HG02938 (cell line): ENCODE measurements around the gene TMEFF2.

Source experiments
- ATAC-seq: cut with Tn5 transposase; IDR thresholded peaks from one replicate; pipeline ENCODE4 v1.9.1; 2021; ENCODE audit warnings: mild to moderate bottlenecking, moderate library complexity; ENCODE audit not compliant: unreplicated experiment

The TMEFF2 gene, protein sequence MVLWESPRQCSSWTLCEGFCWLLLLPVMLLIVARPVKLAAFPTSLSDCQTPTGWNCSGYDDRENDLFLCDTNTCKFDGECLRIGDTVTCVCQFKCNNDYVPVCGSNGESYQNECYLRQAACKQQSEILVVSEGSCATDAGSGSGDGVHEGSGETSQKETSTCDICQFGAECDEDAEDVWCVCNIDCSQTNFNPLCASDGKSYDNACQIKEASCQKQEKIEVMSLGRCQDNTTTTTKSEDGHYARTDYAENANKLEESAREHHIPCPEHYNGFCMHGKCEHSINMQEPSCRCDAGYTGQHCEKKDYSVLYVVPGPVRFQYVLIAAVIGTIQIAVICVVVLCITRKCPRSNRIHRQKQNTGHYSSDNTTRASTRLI

DNA sequence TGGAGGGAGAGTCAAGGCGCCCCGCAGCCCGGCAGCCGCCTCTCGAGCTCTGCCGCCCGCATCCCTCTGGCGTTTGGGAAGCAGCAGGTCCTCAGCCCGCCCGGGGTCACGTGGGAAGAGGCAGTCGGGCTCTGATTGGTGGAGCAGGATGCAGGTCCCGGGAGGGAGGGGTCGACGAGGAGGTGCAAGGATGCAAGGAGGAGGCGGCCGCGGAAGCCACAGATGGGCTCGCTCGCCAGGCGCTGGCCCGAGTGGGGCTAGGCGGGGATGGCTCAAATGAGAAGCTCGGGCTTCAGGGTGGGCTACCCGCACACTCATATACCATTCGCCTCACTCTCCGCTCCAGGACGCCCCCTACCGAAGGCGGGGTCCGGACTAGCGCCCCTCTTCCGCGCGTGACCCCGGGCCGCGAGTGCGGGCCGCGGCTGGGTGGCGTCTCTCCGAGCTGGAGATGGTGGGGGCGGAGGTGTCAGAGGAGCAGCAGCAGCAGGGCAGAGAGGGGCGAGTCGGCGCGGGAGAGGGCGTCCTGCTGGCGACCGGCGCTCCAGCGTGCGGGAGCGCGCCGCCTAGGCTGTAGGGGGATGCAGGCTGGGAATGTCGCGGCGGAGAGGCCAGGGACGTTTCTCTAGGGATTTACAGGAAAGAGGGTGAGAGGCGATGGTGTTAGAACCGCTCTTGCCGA, at the start of gene TMEFF2:
Gene TMEFF2, minus strand, starts transcription at position 68 of the 682 bp plus-strand sequence. CDS start 409 bp downstream, outside the sequence.
- ATAC-seq = no peak

DNA sequence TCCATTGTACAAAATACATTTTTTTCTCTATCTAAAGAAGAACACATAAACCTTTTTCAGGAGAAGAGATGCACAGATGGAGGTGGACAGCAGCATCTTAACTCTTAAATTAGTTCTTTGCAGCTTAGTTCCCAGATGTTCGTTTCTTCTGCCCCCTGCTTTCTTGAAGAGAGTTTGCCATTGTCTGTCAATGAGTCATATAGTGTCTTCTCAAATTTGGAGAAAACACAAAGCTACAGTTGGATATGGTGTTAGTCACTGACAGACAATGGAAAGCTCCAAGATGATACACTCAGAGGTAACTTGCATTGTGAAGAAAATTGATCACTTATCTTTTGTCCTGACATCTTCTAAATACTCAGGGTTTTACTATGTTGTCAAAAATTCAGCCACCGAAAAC, 48.8 kb upstream of the TMEFF2 start:
- no peak for ATAC-seq

DNA sequence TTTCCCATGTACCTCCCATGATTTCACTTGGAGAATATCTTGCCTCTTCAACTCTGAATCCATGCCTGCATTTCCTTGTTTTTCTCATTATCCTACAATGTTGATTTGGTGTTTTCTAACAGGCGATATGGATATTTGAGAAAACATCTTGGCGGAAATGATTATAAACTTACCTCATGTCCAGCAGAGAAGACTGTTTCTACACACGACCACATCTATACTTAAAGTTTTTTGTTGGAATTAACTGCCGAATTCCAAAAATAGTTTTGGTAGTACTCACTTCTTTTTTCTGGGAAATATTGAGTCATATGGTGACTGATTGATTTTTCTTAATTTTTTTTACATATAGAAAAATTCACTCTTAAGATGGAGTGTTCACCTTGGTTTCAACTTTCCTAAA, 41.4 kb upstream of the TMEFF2 start:
- ATAC-seq = no peak

DNA sequence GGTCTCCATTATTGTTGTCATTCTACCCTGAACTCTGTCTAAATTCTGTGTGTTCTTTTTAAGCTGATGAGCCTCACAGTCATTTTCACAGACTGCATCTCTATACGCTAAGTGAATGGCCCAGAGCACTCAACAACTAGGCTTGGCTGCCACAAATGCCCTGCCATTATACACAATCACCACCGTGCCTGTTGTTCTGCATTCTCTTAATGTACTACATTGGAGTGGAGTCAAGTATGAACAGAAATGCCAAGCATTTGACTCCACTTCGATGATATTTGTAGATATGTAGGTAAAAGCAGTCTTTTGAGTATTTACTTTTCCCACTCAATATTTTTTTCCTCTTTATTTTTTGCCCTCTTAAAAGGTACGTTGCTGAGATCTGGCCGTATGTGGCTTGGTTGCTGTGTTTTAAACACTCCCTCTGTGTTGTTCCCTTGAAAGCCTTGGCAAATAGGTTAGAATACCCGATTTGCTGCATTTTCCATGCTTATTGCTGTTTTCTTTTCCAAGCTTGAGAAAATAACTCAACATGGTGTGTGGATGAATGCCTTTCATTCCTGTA, 36.2 kb upstream of the TMEFF2 start:
- ATAC-seq = no peak

DNA sequence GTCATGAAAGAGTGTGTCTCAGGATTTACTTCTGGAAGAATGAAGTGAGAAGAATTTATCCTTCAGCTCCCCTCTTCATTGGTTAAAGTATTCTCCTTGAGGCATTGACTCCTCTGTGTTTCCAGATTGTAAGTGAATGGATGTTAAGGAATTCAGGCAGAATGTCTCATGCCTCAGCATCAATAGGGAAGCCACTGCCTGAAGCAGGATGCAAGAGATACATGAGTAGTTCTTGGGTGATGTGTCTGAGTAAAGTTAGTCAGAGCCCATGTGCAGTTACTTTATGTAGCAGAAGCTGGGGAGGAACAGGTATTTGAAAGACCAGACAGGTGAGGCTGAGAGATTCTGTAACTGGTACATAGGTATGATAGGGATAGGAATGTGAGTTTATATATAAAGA, 34.0 kb upstream of the TMEFF2 start:
- ATAC-seq = no peak

DNA sequence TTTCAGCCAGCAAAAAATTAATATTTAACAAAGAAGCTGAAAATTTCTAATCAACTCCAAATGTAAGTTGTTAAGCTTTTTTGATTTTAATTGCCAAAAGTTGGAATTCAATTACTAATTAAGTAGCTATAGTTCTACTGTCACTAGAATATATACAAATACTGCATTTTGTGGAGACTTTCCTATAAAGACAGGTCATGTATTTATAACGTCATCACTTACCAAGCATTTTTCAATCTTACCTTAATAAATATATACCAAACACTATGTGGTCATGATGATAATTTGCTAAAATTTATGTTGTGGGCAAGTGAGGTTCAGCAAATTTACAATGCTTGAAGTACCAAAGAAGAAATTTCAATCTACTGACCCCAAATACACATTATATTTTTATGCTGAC, 24.2 kb upstream of the TMEFF2 start:
- no peak for ATAC-seq

DNA sequence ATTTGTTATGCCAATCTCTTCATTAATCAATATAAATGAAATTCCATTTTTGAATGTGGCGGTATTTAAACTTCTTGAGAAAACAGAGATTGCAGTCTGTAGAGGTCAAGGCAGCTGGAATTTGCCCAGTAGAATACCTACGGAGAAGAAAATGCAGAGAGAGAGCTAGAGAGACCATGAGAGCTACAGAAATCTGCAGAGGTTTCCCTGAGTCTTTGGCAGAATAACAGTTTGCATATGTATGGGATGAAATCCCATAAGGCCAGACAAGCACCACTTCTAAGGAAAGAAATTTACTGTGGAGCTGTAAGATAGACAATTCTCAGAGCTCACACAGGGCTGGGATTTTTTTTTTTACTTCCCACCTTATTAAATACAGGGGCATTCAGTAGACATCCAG, 23.6 kb upstream of the TMEFF2 start:
- ATAC-seq = no peak

DNA sequence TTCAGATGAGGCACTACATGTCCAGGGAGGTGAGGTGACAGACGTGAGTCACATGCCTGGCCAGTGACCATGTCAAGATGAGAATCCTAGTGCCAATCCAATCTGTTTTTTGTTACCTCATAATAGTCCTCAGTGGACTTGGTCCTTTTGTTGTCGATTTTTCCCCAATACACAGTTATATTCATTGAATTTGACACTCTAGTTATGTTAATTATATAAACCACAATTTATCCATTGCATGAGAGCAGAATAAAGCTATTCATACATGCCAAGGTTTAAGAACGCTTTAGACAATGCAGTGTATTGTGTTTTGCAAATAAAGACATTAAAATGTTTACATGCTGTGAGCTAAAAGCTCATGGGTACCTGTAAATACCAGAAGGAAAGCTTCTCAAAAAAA, 21.6 kb upstream of the TMEFF2 start:
- no peak for ATAC-seq

DNA sequence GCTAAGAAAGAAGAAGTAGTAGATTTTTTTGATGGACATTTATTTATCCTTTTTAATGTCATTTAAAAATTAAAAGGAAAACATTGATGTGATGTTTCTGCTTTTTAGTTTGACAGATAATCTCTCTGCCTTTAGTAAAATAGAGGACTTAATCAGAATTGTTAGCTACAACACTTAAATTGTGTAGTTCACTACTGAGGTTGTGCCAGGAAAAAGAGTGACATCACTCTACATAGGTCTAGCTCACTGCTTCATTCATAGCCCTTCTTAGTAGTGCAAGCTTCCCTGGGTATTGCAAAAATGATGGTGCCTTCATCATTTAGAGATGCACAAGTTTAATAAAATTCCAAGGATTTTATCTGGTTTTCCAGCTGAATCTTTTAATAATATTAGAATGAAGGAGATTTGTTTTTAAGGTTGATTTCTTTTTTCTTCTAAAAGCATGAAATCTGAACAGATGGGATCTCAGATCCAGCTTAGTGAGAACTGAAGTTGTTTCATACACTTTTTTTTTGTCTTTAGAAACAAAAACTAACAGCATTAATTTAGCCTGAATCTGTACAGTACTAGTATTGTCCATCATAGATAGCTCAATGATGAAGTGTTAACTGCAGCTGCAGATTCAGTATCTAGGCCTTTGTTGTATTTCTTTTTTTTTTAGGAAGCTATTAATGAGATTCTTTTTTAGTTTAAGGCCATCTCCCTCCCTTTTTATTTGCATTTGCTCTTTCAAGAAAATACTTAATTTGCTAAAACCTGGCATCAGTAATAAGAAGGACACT, 20.6 kb upstream of the TMEFF2 start:
- ATAC-seq = no peak

DNA sequence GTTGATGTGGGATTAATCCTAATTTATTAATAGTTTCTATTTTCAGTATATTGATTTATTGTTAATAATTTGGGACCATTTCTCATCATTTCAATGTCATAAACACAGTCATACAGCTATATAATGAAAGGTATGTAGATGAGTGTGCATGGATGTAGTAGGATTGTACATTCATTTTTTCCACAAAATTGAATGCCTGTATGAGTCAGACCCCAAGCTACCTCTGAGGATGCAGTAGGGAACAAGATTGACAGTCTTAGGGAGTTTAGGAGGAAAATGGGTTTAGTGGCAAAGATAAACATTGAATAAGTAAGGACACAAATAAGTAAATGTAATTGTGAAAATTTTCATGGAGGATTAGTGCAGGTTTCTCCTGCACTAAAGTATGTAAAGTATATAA, 14.1 kb upstream of the TMEFF2 start:
- no peak for ATAC-seq

DNA sequence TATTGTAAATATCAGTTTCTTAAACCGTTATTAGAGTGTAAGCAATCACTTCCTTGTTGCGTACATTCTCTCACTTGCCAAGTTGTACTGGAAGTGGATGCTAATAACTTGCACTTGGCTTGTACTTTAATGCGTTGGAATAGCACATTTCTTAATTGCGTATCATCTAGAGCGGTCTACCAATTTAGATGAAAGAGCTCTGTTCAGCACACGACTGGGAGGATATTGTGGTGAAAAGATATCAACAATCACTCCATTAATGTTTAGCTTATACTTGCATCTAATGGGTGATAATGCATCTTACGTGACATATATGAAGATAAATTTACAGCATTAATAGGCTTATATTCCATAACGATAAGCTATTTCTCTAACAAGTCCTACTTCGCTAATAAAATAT, 11.7 kb upstream of the TMEFF2 start:
- ATAC-seq = no peak

DNA sequence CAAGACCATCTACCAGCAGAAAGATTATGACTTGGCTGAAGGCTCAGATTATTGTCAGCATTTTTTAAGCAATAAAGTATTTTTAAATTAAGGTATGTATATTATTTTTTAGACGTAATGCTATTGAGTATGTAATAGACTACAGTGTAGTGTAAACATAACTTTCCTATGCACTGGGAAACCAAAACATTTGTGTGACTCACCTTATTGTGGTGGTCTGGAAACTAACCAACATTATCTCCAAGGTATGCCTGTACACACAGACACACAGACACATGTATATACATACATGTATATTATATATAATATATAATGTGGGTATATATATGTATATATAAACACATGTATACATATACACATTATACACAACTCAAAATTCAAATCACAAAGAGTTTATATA, 9.1 kb upstream of the TMEFF2 start:
- ATAC-seq = no peak

DNA sequence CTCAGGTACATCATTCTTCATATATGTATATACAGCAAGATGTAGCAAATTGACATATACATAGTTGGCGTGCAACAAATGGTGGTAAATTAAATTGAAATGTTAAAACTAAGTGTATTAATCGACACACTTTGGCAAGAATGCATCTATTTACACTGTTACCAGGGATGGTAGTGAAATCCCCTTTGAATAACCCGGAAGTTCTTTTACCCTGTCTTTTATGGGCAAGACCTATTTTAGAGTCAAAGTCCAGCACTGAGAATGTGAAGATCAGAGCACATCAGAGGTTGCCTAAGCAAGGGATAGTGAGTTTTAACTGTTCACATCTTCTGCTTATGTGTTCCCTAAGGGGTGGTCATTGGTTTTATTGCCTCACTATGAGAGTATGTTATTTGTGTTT, 7.6 kb upstream of the TMEFF2 start:
- no peak for ATAC-seq

DNA sequence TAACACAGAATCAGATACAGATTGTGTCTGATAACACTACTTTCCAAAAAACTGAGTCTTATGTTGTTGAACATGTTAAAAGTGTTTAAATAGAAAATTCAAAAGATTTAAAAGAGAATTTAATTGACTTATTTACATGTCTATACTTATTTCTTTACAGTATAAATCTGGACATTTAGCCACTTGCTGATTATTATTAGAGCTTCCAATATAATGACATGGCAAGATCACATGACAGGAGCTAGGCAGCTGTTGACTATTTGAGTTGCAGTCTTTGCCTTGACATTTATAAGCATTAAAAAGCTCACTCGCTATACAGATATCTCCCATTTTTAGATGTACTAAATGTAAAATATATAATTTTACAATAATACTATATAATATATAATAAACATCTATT, 6.4 kb upstream of the TMEFF2 start:
- ATAC-seq = no peak

DNA sequence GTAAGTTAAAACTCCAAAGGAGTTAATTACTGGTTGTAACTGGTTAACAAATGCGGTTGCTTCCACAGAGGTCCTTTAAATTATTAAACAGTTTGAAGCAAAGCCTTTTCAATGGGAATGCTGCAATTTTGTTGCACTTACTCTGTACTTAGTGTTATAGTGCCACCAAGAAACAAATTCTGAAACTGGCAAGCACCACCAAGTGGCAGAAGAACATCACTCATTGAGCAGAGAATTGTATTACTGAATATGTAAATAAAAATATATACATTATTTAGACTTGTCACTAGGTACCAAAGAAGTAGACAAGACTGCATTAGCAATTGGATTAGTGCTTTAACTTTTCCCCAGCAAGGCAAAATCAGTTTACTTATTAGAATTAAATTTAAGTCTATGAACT, 2.6 kb upstream of the TMEFF2 start:
- no peak for ATAC-seq

DNA sequence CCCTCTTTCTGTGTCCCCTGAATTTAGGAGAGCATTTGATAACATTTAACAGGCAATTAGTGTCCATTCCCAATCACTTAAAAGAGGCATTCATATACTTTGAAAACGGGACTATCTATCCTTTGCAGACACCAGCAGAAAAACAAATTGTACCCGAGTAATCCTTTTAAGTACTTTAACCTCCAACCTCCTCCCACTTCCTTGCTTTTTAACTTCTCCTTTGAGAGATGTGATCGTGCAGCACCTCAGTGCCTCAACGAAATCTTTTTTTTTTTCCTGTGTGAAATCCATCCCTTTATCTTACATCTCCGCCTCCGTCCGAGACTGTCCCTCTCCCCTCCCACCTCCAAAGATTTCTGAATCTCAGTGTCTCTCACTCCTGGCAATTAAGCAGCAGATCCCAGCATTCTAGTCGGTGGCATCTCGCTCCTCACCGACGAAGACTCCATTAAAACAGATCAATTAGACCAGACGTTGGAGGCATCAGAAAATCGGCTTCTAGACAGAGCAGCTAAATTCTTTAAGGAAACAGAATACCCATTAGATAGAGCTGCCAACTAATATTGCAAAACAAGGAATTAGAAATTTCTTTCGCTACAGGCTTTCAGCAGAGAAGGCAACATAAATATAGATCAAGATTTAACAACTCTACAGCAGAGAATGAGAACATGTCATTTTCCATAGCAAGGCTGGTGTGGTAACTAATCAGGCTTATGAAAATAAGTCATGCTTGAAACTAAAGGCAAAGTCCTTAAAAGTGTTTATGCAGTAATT, 1.9 kb upstream of the TMEFF2 start:
- ATAC-seq = no peak

DNA sequence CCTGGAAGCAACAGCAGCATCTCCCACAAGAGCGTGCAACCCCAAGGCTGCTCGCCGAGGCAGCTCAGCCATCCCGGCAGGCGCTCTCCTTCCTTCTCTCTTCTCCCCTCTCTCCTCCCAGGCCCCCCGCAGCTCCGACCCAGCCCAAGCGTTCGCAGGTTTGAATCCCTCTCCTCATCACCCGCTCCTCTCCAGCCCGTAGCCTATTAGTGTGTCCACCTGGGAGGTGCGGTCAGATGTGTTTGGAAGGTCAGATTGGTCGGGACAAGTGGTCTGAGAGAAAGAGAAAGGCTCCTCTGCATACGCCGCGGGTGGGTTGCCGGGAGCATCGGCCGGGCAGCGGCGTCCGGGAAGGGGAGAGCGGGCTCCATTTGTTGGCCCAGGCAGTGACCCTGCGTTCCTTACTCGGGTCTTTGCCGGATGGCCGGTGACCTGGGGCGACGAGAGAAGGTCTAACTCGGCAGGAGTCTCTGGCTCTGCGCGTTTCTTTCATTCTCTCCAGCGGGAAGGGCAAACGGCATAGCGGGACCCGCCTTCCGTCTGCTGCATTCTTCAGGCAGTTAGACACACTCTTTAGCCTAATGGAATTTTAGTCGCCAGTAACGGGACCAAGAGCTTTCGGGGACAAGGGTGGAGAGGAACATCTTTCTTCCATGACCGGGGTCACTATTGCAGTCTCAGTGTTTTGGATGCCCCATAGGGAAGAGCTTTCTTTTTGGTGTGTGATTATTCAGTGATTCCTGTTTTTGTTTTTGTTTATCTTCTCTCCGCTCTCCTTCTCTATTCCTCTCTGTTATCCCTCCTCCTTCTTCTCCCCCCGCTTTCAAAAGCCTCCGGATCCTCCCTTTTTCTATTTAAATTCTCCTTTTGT, 1.1 kb upstream of the TMEFF2 start:
- no peak for ATAC-seq

DNA sequence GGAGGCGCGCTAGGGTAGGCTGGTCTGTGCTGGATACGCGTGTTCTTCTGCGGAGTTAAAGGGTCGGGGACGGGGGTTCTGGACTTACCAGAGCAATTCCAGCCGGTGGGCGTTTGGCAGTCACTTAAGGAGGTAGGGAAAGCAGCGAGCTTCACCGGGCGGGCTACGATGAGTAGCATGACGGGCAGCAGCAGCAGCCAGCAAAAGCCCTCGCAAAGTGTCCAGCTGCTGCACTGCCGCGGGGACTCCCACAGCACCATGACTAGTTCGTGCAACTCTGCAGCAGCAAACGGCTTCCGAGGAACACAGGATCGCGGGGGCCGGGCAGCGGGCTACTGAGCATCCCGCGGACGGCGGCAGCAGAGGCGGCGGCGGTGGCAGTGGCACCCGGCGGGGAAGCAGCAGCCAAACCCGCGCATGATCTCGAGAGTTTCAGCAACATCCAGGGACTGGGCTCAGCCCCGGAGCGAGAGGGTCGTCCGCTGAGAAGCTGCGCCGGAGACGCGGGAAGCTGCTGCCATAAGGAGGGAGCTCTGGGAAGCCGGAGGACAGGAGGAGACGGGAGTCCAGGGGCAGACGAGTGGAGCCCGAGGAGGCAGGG, 368 bp downstream of the TMEFF2 start:
- no peak for ATAC-seq

DNA sequence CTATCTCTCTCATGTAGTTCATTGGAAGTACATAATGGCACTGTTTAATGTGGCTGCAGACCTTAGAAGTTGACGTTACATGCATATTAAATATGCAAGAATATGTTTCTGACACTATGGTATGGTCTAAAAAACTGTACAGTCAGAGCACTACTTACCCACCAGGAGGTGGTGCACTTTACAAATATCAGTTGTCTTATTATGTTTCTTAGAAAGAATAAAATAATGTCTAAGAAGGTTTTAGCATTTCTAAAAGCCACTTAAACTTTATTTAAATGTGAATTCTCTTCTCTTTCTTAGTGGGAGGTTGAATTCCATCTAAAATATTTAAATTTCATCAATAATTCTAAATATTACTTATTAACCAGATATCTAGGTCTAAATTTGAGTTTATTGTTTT, 4.3 kb downstream of the TMEFF2 start:
- ATAC-seq = no peak
